HL-60 (cell line): ENCODE data around the gene ENTPD3.

ENCODE experiments used
- POLR2AphosphoS5 ChIP-seq: IDR thresholded peaks from 2 replicates; pipeline ENCODE4 v1.6.1; 2012; ENCODE audit warnings: low read depth
- TF ChIP-seq, protein P1 (sequence below): IDR thresholded peaks from 2 replicates; pipeline ENCODE4 v1.6.1; 2012; ENCODE audit warnings: low read depth; ENCODE audit not compliant: insufficient replicate concordance

DNA sequence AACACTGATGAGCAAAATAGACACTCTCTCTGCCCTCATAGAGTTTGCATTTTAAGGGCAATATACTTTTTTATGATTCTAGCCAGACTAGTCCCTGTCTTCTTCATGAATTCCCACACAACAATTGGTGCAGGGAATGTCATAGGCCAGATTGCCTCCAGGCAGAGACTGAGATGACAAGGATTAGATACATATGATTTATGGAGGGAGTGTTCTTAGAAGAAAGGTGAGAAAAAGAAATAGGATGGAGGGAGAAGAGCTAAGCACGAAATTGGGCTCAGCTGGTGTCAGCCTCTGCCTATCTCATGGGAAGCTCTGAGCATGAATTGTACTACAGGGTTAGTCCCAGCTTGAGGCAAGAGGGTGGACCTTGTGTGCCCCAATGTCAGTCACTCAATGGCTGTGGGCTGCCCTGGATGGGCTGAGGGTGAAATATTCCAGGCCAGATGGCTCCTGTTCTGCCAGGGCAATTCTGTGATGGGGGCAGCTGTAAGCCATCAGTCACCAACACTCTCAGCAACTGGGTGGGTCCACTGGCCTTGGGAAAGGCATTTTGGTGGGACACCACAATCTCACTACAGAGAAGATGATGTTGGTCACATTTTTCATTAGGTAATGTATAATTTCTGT lies 46.3 kb upstream of the ENTPD3 start:
- TF ChIP-seq, protein P1, sequence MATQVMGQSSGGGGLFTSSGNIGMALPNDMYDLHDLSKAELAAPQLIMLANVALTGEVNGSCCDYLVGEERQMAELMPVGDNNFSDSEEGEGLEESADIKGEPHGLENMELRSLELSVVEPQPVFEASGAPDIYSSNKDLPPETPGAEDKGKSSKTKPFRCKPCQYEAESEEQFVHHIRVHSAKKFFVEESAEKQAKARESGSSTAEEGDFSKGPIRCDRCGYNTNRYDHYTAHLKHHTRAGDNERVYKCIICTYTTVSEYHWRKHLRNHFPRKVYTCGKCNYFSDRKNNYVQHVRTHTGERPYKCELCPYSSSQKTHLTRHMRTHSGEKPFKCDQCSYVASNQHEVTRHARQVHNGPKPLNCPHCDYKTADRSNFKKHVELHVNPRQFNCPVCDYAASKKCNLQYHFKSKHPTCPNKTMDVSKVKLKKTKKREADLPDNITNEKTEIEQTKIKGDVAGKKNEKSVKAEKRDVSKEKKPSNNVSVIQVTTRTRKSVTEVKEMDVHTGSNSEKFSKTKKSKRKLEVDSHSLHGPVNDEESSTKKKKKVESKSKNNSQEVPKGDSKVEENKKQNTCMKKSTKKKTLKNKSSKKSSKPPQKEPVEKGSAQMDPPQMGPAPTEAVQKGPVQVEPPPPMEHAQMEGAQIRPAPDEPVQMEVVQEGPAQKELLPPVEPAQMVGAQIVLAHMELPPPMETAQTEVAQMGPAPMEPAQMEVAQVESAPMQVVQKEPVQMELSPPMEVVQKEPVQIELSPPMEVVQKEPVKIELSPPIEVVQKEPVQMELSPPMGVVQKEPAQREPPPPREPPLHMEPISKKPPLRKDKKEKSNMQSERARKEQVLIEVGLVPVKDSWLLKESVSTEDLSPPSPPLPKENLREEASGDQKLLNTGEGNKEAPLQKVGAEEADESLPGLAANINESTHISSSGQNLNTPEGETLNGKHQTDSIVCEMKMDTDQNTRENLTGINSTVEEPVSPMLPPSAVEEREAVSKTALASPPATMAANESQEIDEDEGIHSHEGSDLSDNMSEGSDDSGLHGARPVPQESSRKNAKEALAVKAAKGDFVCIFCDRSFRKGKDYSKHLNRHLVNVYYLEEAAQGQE, result no peak
- no peak for TF ChIP-seq POLR2AphosphoS5
